ENCODE data around the gene PAQR6.
A peak's percentile ranks its signal among the peaks of the same experiment; 100 is the strongest.
"Not testable (repeated sequence)": the region's sequence is repeated elsewhere in the genome, so short reads cannot be mapped to it uniquely, and the experiment has no call there.

PAQR6 gene

GRCh38 chr1:156229809-156230472 lies 17.9 kb downstream of the PAQR6 start:
- DNase-seq: no peak

GRCh38 chr1:156228501-156228900 lies 19.4 kb downstream of the PAQR6 start:
- no peak for DNase-seq

GRCh38 chr1:156226782-156227181 lies 21.1 kb downstream of the PAQR6 start:
- no peak for DNase-seq

GRCh38 chr1:156226116-156226538 lies 21.7 kb downstream of the PAQR6 start:
- DNase-seq: no peak

GRCh38 chr1:156225677-156226014 lies 22.2 kb downstream of the PAQR6 start:
- DNase-seq: no peak

GRCh38 chr1:156221986-156222692 lies 25.7 kb downstream of the PAQR6 start:
- DNase-seq: no peak

GRCh38 chr1:156220226-156220625 lies 27.6 kb downstream of the PAQR6 start:
- DNase-seq: no peak

GRCh38 chr1:156217871-156218270 lies 30.0 kb downstream of the PAQR6 start:
- DNase-seq: peak; percentile 9

GRCh38 chr1:156216361-156217086 lies 31.3 kb downstream of the PAQR6 start:
- DNase-seq: not testable (repeated sequence)

GRCh38 chr1:156214024-156214748 lies 33.7 kb downstream of the PAQR6 start:
- peak; percentile 58 for DNase-seq

GRCh38 chr1:156213644-156213966 lies 34.3 kb downstream of the PAQR6 start:
- DNase-seq: no peak

GRCh38 chr1:156212833-156213643 lies 34.8 kb downstream of the PAQR6 start, which contains the start of gene PMF1:
TSS of gene PMF1 (plus strand) at chr1:156213007. CDS start at chr1:156213016, 9 bp downstream.
- DNase-seq: peak; percentile 94

GRCh38 chr1:156212130-156212529 lies 35.7 kb downstream of the PAQR6 start:
- no peak for DNase-seq

GRCh38 chr1:156211243-156211642 lies 36.6 kb downstream of the PAQR6 start:
- no peak for DNase-seq

- DNase-seq: no peak
Measured at GRCh38 chr1:156204686-156205085, 43.2 kb downstream of the PAQR6 start.

- DNase-seq: peak; percentile 36
Measured at GRCh38 chr1:156203331-156203730, 44.5 kb downstream of the PAQR6 start.

- DNase-seq: no peak
Measured at GRCh38 chr1:156200044-156200443, 47.8 kb downstream of the PAQR6 start.

GRCh38 chr1:156198831-156199349 lies 49.0 kb downstream of the PAQR6 start:
- no peak for DNase-seq

- no peak for DNase-seq
Measured at GRCh38 chr1:156196445-156196844, 51.4 kb downstream of the PAQR6 start.

- no peak for DNase-seq
Measured at GRCh38 chr1:156195853-156196252, 52.0 kb downstream of the PAQR6 start.

GRCh38 chr1:156194300-156194652 lies 53.6 kb downstream of the PAQR6 start:
- DNase-seq: no peak
